Measurements from ENCODE around the gene TPR. TPM values are rescaled to one million over a fixed set of nuclear protein-coding genes. Genes with fewer than 3 reads are reported as not detected.
A peak's percentile ranks its signal among the peaks of the same experiment; 100 is the strongest.

TPR gene
- total RNA-seq, 1 donor from 2014 or later, result 153 TPM

DNA sequence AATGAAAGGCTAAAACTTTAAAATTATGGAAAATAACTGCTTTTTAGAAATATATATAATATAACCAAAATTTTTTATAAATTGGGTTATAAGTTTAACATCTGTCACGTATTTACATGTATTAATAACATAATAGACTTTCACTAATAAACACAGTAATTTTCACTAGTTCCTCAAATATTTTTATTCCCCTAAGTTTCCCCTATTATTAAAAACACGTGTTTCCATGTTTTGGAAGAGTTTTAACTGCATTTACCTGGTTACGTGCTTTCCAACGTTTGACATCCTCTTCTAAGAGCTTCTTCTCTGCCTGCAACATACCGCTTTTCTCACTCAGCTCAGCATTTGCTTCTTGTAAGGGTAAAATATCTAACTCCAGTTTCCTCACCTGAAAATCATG lies 34.3 kb downstream of the TPR start:
- H3K27ac Mint-ChIP-seq (ENCODE audit: unreplicated experiment), result no peak overlapping the region
- no peak for DNase-seq (ENCODE audit: low spot score)
- no peak overlapping the region for H3K4me3 Mint-ChIP-seq (ENCODE audit: unreplicated experiment)
- TF ChIP-seq, protein P1, sequence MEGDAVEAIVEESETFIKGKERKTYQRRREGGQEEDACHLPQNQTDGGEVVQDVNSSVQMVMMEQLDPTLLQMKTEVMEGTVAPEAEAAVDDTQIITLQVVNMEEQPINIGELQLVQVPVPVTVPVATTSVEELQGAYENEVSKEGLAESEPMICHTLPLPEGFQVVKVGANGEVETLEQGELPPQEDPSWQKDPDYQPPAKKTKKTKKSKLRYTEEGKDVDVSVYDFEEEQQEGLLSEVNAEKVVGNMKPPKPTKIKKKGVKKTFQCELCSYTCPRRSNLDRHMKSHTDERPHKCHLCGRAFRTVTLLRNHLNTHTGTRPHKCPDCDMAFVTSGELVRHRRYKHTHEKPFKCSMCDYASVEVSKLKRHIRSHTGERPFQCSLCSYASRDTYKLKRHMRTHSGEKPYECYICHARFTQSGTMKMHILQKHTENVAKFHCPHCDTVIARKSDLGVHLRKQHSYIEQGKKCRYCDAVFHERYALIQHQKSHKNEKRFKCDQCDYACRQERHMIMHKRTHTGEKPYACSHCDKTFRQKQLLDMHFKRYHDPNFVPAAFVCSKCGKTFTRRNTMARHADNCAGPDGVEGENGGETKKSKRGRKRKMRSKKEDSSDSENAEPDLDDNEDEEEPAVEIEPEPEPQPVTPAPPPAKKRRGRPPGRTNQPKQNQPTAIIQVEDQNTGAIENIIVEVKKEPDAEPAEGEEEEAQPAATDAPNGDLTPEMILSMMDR (IDR thresholded peaks at IDR 0.05; ENCODE audit: unreplicated experiment), result no peak
- H3K9me3 Mint-ChIP-seq (ENCODE audit: unreplicated experiment), result no peaks in the 10 kb centered on the region
- H3K4me1 Mint-ChIP-seq (ENCODE audit: unreplicated experiment), result no peaks in the 10 kb centered on the region
- no peaks in the 10 kb centered on the region for H3K27me3 Mint-ChIP-seq (ENCODE audit: unreplicated experiment)
- H3K36me3 Mint-ChIP-seq (ENCODE audit: low read depth, unreplicated experiment), result peaks cover 30% of the 10 kb centered on the region

DNA sequence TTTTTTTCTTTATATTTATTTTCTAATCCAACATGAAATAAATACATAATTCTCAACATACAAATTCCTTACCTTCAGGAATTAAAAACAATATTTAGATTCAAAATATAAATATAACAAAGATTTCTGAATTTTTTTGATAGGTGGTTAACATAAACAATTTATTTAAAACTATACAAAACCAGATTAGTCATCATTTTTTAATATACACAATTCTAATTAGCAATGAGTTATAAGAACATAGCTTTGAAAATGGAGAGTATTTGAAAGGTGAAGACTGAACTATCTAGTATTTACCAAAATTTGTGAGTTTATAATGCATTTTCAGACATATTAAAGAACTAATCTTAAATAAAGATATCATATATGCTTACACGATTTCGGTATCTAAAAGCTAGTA lies 37.5 kb downstream of the TPR start:
- H3K27ac Mint-ChIP-seq (ENCODE audit: unreplicated experiment), result no peak overlapping the region
- H3K4me1 Mint-ChIP-seq (ENCODE audit: unreplicated experiment), result no peaks in the 10 kb centered on the region
- DNase-seq (ENCODE audit: low spot score), result no peak
- H3K4me3 Mint-ChIP-seq (ENCODE audit: unreplicated experiment), result no peak overlapping the region
- H3K27me3 Mint-ChIP-seq (ENCODE audit: unreplicated experiment), result peaks cover 1% of the 10 kb centered on the region
- H3K36me3 Mint-ChIP-seq (ENCODE audit: low read depth, unreplicated experiment), result peaks cover 41% of the 10 kb centered on the region
- H3K9me3 Mint-ChIP-seq (ENCODE audit: unreplicated experiment), result no peaks in the 10 kb centered on the region
- TF ChIP-seq, protein P1 (IDR thresholded peaks at IDR 0.05; ENCODE audit: unreplicated experiment), result no peak

DNA sequence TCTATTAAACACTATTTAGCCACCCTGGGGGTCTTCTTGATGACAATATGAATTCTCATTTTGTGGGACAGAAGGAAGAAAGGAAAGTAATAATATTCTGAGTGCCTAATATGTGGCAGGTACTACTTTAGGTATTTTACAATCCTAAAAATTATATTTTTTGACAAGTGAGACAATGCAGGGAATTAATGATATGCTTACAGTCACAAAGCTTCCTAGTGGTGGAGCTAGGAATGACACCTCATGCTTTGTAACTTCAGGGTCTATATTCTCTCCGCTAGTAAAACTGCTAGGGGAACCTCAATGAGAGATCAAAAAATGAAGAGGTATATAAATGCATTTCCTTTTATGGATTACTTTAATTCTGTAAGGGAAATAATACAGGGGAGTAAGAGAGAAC lies 44.3 kb downstream of the TPR start:
- H3K36me3 Mint-ChIP-seq (ENCODE audit: low read depth, unreplicated experiment), result peaks cover 36% of the 10 kb centered on the region
- TF ChIP-seq, protein P1 (IDR thresholded peaks at IDR 0.05; ENCODE audit: unreplicated experiment), result peak; percentile 73
- H3K4me3 Mint-ChIP-seq (ENCODE audit: unreplicated experiment), result peak overlapping the region; percentile 51

DNA sequence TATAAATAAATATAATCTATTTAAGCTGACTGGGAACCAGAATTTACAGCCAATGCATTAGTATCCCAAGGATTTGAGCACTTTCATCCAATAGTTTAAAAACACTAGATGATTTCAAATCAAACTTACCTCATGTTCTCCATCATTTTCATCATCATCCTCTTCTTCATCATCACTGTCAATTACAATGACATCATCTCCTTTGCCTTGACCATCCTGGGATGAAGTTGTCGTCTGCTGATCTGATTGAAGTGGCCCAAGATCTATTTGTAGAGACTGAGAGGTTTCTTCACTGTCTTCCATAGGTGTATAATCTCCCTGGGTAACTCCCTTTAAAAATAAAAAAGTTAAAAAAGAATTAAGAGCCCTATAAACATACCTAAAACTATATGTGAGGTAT lies 47.7 kb downstream of the TPR start:
- H3K4me1 Mint-ChIP-seq (ENCODE audit: unreplicated experiment), result no peaks in the 10 kb centered on the region
- no peak overlapping the region for H3K27ac Mint-ChIP-seq (ENCODE audit: unreplicated experiment)
- TF ChIP-seq, protein P1 (IDR thresholded peaks at IDR 0.05; ENCODE audit: unreplicated experiment), result no peak
- DNase-seq (ENCODE audit: low spot score), result no peak
- peaks cover 33% of the 10 kb centered on the region for H3K36me3 Mint-ChIP-seq (ENCODE audit: low read depth, unreplicated experiment)
- H3K9me3 Mint-ChIP-seq (ENCODE audit: unreplicated experiment), result no peaks in the 10 kb centered on the region
- H3K27me3 Mint-ChIP-seq (ENCODE audit: unreplicated experiment), result no peaks in the 10 kb centered on the region
- no peak overlapping the region for H3K4me3 Mint-ChIP-seq (ENCODE audit: unreplicated experiment)

More for the DNA sequence above, 44.3 kb downstream of the TPR start:
- H3K4me1 Mint-ChIP-seq (ENCODE audit: unreplicated experiment), result no peaks in the 10 kb centered on the region
- H3K9me3 Mint-ChIP-seq (ENCODE audit: unreplicated experiment), result no peaks in the 10 kb centered on the region
- peaks cover 1% of the 10 kb centered on the region for H3K27me3 Mint-ChIP-seq (ENCODE audit: unreplicated experiment)
- H3K27ac Mint-ChIP-seq (ENCODE audit: unreplicated experiment), result no peak overlapping the region
- DNase-seq (ENCODE audit: low spot score), result no peak

DNA sequence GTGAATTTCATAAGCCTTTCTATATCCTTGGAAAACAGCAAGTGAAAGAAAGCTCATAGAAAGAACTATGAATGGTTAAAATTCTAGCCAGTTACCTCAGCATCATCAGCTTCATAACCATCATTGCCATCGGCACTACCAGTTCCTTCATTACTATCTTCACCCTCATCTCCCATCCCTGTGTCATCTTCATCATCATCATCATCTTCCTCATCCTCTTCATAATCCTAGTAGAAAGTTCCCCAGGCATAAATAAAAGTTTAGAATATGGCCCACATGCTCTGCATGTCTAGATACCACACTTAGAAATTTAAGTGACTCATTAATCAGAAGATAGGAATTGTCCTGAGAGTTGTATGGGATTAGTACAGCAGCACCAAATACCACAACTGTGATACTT lies 49.0 kb downstream of the TPR start:
- Mint-ChIP-seq H3K27ac (ENCODE audit: unreplicated experiment) (peak overlapping the region; percentile 14), H3K27me3 (ENCODE audit: unreplicated experiment) (no peaks in the 10 kb centered on the region), H3K4me1 (ENCODE audit: unreplicated experiment) (no peaks in the 10 kb centered on the region), H3K36me3 (ENCODE audit: low read depth, unreplicated experiment) (peaks cover 41% of the 10 kb centered on the region), H3K4me3 (ENCODE audit: unreplicated experiment) (no peak overlapping the region), H3K9me3 (ENCODE audit: unreplicated experiment) (no peaks in the 10 kb centered on the region)
- no peak for DNase-seq (ENCODE audit: low spot score)
- TF ChIP-seq, protein P1 (IDR thresholded peaks at IDR 0.05; ENCODE audit: unreplicated experiment), result no peak

All from endothelial cell (in vitro differentiated cells).